Spleen (tissue), 11 donors: ENCODE results near the gene BICDL2. TPM values are rescaled to one million over a fixed set of nuclear protein-coding genes. Genes with fewer than 3 reads are reported as not detected.

Source experiments
- DNase-seq: peaks from one replicate; pipeline ENCODE4 v3.0.0-alpha.2; 2020
- H3K27ac ChIP-seq, 8 donors: fragments of 200-600 bp; sonication (generic) in 7 of 8; 1 replicate in 4 of 8; 2 replicates in 4 of 8; pipeline versions ENCODE4 v1.5.0 to v1.8.0; 2016 to 2021; ENCODE audit warnings: inconsistent platforms in 4 of 8, mild to moderate bottlenecking in 4 of 8, moderate library complexity in 1 of 8
- H3K27me3 ChIP-seq, 7 donors: fragments of 200-600 bp; sonication (generic) in 6 of 7; replicated peaks in 1 of 7; 1 replicate in 4 of 7; 2 replicates in 3 of 7; pipeline versions ENCODE4 v1.5.0 to v1.8.0; 2016 to 2021; ENCODE audit warnings: inconsistent platforms in 3 of 7, mild to moderate bottlenecking in 1 of 7
- H3K36me3 ChIP-seq, 6 donors: fragments of 200-600 bp; sonication (generic) in 5 of 6; 1 replicate in 4 of 6; 2 replicates in 2 of 6; pipeline versions ENCODE4 v1.5.0 to v1.8.0; 2016 to 2021; ENCODE audit warnings: inconsistent platforms in 2 of 6
- H3K4me1 ChIP-seq, 6 donors: fragments of 200-600 bp; sonication (generic) in 5 of 6; 1 replicate in 3 of 6; 2 replicates in 3 of 6; pipeline versions ENCODE4 v1.5.0 to v1.8.0; 2016 to 2021; ENCODE audit warnings: inconsistent platforms in 3 of 6
- H3K4me3 ChIP-seq, 8 donors: fragments of 200-600 bp; sonication (generic) in 7 of 8; 1 replicate in 4 of 8; 2 replicates in 4 of 8; pipeline versions ENCODE4 v1.5.0 to v1.8.0; 2016 to 2021; ENCODE audit warnings: inconsistent platforms in 4 of 8, mild to moderate bottlenecking in 4 of 8, moderate library complexity in 2 of 8
- H3K9me3 ChIP-seq, 8 donors: fragments of 200-600 bp; sonication (generic) in 7 of 8; 1 replicate in 4 of 8; 2 replicates in 4 of 8; pipeline versions ENCODE4 v1.5.0 to v1.8.0; 2016 to 2021; ENCODE audit warnings: inconsistent platforms in 4 of 8
- POLR2A ChIP-seq, 3 donors: fragments of 450-650 bp; IDR thresholded peaks; one replicate each; pipeline ENCODE4 v1.5.1; 2017; ENCODE audit warnings: antibody characterized with exemption in 3 of 3, mild to moderate bottlenecking in 1 of 3
- POLR2AphosphoS5 ChIP-seq, 3 donors: sonication (generic); formaldehyde crosslinking; IDR thresholded peaks; one replicate each; pipeline ENCODE4 v1.5.1; 2017; ENCODE audit warnings: antibody characterized with exemption in 3 of 3
- WGBS, 5 donors: extraction: QIAGEN DNeasy Blood & Tissue Kit in 3 of 5; methylation state at CpG; one replicate each; pipeline versions ENCODE4 v1.1.5 to v1.1.7; 2013 to 2018; 5-methylcytosine and 5-hydroxymethylcytosine counted together
- intact Hi-C: fragments of 100-400 bp; cut with DNase I; formaldehyde crosslinking; loops from one replicate; pipeline ENCODE4 v1.15.0; 2023; ENCODE audit warnings: low total_unique reads
- polyA plus RNA-seq, 3 donors: library from polyadenylated mRNA; stranded (reverse); fragments of 200-250 nt; gene quantifications; one replicate each; pipeline ENCODE4 v1.2.1, GENCODE V29; 2013
- total RNA-seq, 7 donors: library from RNA; depleted of rRNA in 3 of 7; stranded (reverse); fragments of >200 nt in 3 of 7; fragmentation: NEBNext Ultra II Directional in 4 of 7; extraction: Animal tissue kit (Norgen Biotek cat#: 25700) in 4 of 7; gene quantifications; one replicate each; pipeline versions ENCODE4 v1.1.0 to v1.2.1, GENCODE V29; 2016 to 2021
- TF ChIP-seq, protein P1 (sequence below), 11 experiments: fragments of 200-600 bp in 7 of 11; fragments of 450-650 bp in 4 of 11; sonication (generic) in 4 of 11; IDR thresholded peaks in 8 of 11; conservative IDR thresholded peaks in 3 of 11; 1 replicate in 7 of 11; 2 replicates in 4 of 11; pipeline versions ENCODE4 v1.4.0 to v1.8.0; 2016 to 2021; ENCODE audit warnings: antibody characterized with exemption in 11 of 11, inconsistent platforms in 4 of 11, mild to moderate bottlenecking in 1 of 11
- donor health status: healthy with polysubstance abuse.
- donor health status: DM: no; HTN: no; CAD: no; lungs with moderate emphysema.
- donor health status: DM: no; HTN: no; CAD: no.
- donor health status: Bipolar disorder and iron deficiency.
- donor health status: healthy.
- donor health status: DM: no; HTN: no; CAD: no.
- donor health status: DM: yes; HTN: yes; CAD: no.

BICDL2 gene
- total and polyA plus RNA-seq, 10 donors, result 0.03 to 0.77 (median 0.30) TPM; not detected in 3

DNA sequence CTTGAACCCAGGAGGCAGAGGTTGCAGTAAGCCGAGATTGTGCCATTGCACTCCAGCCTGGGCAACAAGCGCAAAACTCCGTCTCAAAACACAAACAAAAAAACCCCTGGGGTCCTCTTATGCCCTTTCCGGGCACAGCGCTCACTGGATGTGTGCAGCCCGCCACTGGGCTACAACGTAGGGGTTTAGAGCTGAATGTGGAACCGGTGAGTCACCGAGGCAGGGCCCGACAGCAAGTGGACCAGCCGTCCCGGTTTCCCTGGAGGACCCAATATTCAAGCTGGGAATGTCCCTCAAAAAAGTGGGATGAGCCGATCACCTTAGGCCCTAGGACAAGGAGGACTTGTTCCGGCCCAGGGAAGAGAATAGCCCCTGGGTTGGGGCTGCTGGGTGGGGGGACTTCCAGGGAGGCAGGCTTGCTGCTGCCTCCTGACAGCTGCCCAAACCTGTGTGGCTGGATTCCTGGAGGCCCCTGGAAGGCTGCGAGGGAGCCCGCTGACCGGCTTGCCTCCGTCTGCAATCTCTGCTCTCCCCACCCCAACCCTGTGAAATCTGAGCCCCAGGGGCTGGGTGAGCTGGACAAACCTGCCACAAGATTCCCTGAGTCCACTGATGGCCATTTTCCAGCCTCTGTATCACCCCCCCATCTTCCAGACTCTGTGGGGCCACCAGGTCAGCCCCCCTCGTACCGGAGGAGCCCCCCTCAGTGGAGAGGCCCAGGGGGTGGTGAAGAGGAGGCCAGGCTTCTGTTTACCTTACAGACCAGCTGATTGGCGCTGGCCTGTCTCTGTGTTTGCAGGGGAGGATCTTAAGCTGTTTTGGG lies 27.0 kb downstream of the BICDL2 start:
- no peak for DNase-seq
- intact Hi-C loops, result no loop called here
- H3K4me3 ChIP-seq, result no peak overlapping the region
- H3K4me1 ChIP-seq, result peaks cover 15 to 66% (median 36%) of the 10 kb centered on the region in 6 donors
- peak overlapping the region in 1 of 8 donors; percentile 92 for H3K27ac ChIP-seq
- TF ChIP-seq, protein P1, sequence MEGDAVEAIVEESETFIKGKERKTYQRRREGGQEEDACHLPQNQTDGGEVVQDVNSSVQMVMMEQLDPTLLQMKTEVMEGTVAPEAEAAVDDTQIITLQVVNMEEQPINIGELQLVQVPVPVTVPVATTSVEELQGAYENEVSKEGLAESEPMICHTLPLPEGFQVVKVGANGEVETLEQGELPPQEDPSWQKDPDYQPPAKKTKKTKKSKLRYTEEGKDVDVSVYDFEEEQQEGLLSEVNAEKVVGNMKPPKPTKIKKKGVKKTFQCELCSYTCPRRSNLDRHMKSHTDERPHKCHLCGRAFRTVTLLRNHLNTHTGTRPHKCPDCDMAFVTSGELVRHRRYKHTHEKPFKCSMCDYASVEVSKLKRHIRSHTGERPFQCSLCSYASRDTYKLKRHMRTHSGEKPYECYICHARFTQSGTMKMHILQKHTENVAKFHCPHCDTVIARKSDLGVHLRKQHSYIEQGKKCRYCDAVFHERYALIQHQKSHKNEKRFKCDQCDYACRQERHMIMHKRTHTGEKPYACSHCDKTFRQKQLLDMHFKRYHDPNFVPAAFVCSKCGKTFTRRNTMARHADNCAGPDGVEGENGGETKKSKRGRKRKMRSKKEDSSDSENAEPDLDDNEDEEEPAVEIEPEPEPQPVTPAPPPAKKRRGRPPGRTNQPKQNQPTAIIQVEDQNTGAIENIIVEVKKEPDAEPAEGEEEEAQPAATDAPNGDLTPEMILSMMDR (IDR thresholded peaks at IDR 0.05 in 8 of 11, conservative IDR thresholded peaks at IDR 0.05 in 3 of 11), result no peak
- TF ChIP-seq POLR2A (IDR thresholded peaks at IDR 0.05) (no peak), POLR2AphosphoS5 (IDR thresholded peaks at IDR 0.05) (no peak)
- H3K36me3 ChIP-seq, result no peaks in the 10 kb centered on the region
- no peaks in the 10 kb centered on the region for H3K9me3 ChIP-seq
- peaks cover 0 to 92% (median 28%) of the 10 kb centered on the region in 7 donors for H3K27me3 ChIP-seq
- 74 to 83% (median 79%) methylated on average over 11 to 21 of the region's 21 CpGs for WGBS, 5 donors

- no peak for DNase-seq
- Histone ChIP-seq H3K4me1 (peaks cover 16 to 70% (median 39%) of the 10 kb centered on the region in 6 donors), H3K9me3 (no peaks in the 10 kb centered on the region), H3K4me3 (peak overlapping the region in 1 of 8 donors; percentile 59), H3K27me3 (peaks cover 0 to 83% (median 26%) of the 10 kb centered on the region in 7 donors), H3K36me3 (no peaks in the 10 kb centered on the region), H3K27ac (peak overlapping the region in 6 of 8 donors; percentile 70 to 92 (median 84))
- WGBS, 5 donors, result 71 to 80% (median 77%) methylated on average over 4 of the region's 4 CpGs
- intact Hi-C loops, result no loop called here
- TF ChIP-seq POLR2AphosphoS5 (IDR thresholded peaks at IDR 0.05), result no peak
- no peak for TF ChIP-seq POLR2A (IDR thresholded peaks at IDR 0.05)
- TF ChIP-seq, protein P1 (IDR thresholded peaks at IDR 0.05 in 8 of 11, conservative IDR thresholded peaks at IDR 0.05 in 3 of 11), result no peak
Observed at GRCh38 chr16:3008690-3009037, 28.1 kb downstream of the BICDL2 start.

DNA sequence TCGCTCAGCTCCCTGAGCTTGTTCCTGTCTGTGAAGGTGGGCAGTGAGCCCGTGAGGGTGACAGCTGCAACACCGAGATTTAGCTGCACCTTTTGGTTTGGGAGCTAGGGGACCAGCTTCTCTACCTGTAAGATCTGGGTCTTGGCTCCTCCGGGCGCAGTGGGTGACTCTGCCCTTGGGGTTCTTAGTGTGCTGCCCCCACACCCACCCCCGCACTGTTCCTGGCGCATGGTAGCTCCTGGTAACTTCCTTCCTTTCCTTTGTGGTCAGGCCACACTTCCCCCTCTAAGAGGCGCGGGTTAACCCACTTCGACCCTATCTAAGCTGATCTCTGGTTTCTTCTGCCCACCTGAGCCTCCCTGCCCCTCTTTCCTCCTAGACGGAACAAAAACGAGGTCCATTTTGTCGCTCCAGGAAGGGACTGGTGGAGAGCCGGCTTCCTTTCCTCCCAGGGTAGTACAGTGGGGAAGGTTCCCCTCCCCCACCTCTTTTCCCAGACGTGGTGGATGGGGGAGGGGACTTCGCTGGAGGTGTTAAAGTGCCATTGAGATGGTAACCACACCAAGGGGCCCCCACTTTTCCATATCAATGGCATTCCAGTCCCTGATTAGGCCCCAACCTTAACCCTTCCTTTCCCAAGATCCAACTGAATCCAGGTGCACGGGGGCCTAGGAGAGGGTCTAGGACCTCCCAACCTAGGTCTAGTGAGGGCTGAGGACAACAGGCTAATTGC lies 28.6 kb downstream of the BICDL2 start:
- Histone ChIP-seq H3K4me1 (peaks cover 18 to 75% (median 44%) of the 10 kb centered on the region in 6 donors), H3K27ac (peak overlapping the region in 7 of 8 donors; percentile 55 to 92 (median 83)), H3K4me3 (peak overlapping the region in 4 of 8 donors; percentile 16 to 59 (median 23)), H3K36me3 (no peaks in the 10 kb centered on the region), H3K27me3 (peaks cover 0 to 77% (median 21%) of the 10 kb centered on the region in 7 donors), H3K9me3 (no peaks in the 10 kb centered on the region)
- intact Hi-C loops, result no loop called here
- TF ChIP-seq POLR2A (IDR thresholded peaks at IDR 0.05), result no peak
- TF ChIP-seq, protein P1 (IDR thresholded peaks at IDR 0.05 in 8 of 11, conservative IDR thresholded peaks at IDR 0.05 in 3 of 11), result no peak
- TF ChIP-seq POLR2AphosphoS5 (IDR thresholded peaks at IDR 0.05), result peak; percentile 6 to 36 (median 33)
- peak; percentile 88 for DNase-seq
- 4 to 9% (median 7%) methylated on average over 16 to 17 of the region's 17 CpGs for WGBS, 5 donors
